ENCODE results near the gene AP3M1.
"Not testable (repeated sequence)": the region's sequence is repeated elsewhere in the genome, so short reads cannot be mapped to it uniquely, and the experiment has no call there.

Gene AP3M1

DNA sequence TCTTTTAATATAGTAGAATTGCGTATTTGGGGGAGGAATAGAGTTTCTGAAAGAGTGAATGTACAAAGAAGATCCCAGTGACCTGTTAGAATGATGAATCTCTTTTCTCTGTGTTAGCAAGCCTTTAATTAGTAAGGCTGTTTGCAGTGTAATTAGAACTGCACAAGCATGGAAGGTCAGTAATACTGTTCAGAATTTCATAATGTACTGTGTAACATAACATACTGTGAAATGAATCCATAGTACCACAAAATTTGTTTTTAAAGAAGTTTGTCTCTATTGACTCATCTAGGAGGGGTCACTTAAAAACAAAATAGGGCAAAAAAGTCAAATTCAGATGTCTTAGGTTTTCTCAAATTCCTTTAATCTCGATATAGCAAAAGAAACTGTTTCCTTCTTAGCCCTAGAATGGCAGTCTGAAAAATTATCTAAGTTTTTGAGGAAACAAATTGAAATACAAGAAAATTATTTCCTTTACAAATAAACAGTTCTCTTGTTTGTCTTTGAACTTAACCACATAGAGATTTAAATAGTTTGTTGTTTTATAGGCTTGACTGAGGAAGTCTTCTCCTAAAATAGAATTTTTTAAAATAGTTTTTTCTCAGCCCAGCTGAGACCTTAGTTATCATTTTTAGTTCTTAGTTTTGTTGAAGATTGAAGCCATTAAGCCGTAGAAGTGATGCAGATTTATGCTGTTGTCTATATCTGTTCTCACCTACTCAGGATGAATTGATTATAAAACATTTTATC is 12.9 kb upstream of the AP3M1 start:
- DNase-seq = no peak

DNA sequence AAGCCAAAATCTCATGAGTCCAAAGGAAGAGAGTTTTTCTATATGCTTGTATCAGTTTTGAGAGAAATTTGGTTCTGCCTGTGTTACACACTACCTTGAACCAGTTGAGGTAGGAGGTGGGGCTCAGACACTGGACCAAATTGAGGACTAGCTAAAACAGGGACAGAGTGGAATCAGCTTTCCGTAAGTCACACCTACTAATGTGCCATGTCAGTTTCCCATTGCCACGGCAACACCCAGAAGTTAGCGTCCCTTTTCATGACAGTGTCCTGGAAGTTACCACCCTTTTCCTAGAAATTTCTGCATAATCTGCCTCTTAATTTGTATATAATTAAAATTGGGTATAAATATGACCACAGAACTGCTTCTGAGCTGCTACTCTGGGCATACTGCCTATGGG is 9.4 kb upstream of the AP3M1 start:
- no peak for DNase-seq

DNA sequence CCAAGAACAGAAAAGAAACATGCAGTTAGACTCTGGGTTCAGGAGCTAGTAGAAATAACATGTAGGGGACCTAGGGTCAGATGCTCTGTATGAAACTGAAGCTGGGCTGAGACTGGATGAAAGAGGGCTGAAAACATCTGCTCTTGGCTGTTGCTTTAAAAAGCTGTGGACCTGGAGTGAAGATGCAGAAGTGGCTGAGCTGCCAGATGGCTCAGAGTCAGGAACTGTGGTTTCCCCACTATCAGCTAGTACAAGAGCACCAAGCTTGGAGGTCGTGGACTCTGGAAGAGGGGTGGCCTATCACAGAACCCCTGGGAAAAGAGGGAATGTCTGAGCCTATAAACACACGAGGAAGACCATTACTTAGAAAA is 6.3 kb upstream of the AP3M1 start:
- DNase-seq = no peak

DNA sequence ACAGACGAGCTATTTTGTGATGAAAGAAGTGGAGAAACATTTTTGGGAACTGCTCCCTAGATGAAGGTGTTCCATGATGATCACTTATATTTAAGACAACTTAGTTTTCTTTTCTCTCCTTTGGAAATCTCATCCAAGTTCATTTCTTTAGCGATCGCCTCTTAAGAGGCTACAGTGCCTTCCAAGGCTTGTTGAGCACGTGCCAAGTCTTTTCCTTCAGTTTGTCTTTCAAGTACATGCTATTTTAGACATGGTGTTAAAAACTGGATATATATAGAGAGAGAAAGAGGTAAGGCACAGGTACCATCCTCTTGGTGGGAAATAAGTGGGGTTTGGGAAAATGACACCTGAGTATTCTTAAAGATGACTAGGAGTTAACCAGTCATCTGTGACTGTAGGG is 3.0 kb upstream of the AP3M1 start:
- no peak for DNase-seq

DNA sequence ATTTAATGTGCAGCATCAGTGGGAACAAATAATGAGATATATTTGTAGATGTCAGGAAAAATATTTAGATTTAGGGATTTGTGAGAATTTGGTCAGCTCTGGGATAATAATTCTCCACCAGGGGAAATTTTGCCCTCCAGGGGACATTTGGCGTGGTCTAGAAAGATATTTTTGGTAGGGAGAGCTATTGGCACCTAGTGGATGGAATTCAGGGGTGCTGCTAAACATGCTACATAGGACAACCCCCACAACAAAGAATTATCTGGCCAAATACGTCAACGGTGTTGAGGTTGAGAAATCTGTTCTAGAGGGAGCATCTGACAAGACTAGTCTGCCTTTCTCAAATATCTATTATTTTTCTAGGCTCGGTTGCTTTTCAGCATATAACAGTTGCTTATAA is 2.5 kb upstream of the AP3M1 start:
- no peak for DNase-seq

DNA sequence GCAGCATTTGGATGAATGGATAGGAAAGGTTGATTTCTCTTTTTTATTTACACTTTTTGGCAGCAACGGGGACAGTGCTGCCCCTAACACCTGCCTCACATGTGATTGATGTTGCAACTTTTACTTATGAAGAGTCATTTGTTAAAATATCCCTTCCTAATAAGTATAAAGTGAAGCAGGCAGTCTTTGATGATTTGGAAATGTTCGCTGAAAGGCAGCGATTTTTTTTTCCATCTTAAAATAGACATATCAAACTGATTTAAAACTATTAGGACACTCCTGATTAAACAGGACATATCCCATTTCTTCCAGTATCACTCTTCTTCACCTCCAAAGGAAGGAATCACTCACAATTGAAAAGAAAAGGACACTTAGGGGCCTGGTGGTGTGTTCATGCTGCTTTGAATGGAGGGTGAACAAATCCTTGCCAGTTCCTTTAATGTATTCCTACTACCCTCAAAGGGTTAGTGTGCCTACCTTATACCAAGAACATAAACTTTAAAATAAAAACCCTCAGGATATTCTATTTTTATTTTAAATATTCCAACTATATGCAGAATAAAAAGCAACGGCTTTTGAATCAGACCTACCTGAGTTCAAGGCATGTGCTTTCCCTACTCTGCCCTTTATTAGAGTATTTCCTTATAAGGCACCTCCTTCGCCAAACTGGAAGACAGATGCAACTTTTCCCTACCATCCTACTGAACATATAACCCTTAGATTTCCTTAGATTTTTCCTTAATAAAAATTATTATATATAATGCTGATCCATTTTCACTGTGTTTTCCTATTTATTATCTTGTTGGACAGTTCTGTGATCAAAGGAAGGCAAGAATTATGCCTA is 1.5 kb upstream of the AP3M1 start:
- DNase-seq = no peak

DNA sequence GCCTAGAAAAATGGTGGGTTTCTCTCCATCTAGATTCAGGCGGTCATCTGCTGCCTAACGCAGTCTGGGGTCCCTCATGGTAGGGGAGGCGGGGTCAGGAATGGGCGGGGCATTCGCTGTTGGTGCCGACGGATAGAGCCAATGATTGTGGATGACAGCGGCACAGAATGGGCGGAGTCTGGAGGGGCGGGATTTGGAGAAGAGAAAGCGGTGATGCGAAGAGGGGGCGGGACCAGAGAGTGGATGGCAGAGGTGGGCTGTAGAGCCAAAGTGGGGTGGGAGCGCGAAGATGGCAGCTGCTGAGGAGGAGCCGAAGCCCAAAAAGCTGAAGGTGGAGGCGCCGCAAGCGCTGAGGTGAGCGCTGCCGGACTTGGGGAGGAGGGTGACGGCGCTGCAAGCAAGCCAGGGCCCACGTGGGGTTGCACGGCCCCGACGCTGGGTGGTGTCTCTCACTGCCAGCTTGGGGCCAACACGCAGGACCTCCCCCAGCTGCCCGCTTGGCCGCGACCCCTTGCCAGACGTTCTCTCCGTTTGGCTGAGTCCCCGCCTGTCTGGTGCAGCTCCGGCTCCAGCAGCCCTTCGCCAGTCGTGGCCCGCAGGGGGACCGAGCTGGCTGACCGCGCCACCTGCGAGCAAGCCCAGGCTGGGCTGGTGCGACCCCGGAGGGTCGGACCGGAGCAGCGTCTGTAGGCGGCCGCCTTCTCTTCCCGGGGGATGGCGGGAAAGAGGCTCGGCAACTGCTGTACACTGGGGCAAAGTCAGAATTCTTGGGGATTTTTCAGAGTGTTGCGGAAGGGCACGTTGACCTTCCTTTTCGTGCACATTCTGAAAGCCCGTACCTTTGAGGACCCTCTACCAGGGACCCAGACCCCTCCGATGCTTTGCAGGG is 606 bp upstream of the AP3M1 start, which contains the start of gene ADK:
ADK (plus strand) TSS at position 232 of the 889 bp plus-strand sequence; CDS start at position 290, 58 bp downstream.
- peak; percentile 99 for DNase-seq

DNA sequence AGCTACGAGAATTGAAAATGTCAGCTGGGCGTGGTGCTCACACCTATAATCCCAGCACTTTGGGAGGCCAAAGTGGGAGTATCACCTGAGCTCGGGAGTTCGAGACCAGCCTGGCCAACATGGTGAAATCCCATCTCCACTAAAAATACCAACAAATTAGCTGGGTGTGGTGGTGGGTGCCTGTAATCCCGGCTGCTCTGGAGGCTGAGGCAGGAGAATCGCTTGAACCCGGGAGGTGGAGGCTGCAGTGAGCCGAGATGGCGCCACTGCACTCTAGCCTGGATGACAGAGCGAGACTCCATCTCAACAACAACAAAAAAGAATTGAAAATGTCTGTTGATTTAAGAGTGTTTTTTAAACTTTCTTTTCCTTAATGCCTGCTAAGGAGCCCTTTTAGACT is 3.6 kb downstream of the AP3M1 start:
- not testable (repeated sequence) for DNase-seq

DNA sequence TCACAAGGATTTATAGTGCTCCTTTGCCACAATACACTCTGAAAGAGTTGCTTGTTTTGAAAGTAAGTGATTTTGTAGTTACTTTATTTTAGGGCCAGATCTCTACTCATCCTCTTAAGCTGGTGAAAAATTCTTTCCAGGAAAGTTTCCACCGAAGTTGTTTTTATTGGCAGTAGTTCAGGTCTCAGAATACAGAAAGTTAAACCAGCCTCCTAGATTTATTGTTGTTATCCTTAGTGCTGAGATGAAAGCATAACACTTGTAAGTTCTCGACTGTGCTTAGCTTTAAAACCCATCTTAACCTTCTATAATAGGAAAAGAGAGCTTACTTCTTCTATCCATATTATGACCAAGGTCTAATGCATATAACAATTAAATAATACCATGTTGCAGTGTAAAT is 5.5 kb downstream of the AP3M1 start:
- no peak for DNase-seq

DNA sequence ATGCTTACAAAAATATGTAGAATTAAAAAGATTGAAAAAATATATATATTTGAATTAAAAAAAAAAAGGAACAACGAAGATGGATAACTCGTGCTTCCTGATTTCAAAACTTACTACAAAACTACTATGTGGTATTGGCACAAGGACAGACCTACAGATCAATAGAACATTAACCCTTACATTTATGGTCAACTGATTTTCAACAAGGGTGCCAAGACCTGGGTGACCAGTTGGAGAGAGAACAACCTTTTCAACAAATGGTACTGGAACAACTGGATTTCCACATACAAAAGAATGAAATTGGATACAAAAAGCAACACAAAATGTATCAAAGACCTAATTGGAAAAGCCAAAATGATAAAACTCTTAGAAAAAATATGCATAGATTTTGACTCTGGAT is 10.1 kb downstream of the AP3M1 start:
- no peak for DNase-seq

DNA sequence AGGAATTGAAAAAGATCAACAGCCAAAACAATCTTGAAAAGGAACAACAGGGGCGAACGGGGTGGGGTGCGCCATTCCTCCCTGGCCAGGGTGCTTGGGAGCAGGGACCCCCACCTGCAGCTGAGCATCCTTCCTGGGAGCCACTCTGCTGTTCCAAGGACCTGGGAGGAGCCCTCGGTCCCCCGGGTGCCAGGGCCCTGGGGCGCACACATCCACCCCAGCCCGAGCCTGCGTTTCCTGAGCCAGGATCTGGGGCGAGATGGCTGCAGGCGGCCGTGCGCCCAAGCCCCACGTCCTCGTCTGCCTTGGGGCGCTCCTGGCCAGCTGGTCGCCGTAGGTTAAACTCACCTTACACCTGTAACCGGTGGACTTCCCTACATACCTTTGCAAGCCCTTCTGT is 10.6 kb downstream of the AP3M1 start:
- no peak for DNase-seq

DNA sequence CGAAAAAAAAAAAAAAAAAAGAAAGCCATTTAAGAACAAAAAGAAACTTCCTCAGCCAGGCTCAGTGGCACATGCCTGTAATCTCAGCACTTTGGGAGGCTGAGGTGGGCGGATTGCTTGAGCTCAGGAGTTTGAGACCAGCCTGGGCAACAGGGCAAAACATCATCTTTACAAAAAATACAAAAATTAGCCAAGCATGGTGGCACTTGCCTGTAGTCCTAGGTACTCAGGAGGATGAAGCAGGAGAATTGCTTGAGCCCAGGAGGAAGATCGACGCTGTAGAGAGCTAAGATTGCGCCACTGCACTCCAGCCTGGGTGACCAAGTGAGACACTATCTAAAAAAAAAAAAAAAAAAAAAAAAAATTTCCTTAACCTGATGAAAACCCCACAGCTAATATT is 12.0 kb downstream of the AP3M1 start:
- DNase-seq = not testable (repeated sequence)

DNA sequence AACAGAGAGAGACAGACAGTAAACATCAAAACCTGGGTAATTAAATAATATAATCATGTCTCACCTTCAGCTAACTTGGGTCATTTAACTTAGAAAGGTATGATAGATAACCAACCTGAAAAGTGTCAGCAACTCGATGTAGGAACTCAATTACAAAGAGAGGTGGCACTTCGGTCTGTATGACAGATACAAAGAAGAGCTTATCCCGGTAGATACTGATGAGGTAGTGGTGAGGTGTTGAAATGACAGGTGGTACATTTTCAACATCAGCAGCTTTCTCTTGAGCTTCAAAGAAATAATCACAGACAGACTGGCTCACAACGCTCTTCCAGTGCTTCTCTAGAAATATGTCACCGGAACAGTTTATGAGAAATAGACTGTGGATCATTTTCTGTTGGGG is 12.6 kb downstream of the AP3M1 start:
- DNase-seq = no peak

DNA sequence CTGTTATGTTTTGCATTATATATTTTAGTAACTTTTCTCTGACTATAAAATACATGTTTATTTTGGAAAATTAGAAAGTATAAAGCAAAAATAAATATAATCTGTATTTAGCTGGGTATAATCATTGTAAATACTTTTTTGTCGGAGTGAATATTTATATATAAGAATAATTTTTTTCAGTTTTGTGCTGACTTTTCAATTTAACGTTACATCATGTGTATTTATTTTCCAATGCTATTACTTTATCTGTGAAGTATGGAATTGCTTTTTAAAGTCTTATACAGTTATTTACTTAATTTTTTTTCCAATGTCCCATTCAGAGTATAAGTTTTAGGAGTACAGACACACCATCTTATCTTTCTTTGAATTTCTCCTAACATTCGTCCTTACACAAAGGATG is 15.2 kb downstream of the AP3M1 start:
- DNase-seq = no peak

DNA sequence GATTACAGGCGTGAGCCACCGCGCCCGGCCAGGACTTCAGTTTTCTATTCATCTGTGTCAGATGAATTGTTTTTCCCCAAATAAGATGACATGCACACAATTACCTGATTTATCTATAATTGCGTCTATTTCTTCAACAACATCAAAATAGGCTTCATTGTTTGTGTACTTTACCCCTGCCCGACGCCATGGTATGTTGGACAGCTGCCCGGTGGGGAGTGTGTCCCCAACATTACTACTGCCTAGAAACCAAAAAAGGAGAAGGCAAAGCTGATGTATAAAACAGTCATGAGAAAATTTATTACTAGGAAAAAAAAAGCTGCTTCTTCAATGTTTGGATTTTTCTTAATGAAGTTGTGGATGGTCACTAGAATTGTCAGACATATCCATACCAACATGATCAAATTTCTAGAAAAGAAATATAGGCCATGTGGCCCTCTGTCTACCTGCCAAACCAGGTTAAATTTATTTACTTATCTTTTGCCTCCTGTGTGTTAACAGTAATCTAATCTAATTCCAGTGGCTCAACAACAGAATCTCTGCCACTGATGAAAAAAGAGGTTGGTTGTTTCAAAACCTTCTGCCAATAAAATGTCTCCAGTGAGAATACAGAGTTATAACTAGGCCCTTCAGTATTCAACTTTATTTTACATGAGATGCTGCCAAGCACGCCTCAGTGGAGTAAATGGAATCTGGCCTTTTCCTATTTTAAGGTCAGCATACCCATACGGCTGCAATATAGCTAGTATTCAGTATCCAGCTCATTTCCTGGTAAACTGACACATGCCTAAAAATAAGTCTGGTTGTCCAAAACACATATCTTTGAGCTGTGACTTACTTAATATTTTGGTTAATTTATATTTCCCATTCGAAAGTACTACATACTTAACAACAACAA is 16.5 kb downstream of the AP3M1 start:
- DNase-seq = no peak

DNA sequence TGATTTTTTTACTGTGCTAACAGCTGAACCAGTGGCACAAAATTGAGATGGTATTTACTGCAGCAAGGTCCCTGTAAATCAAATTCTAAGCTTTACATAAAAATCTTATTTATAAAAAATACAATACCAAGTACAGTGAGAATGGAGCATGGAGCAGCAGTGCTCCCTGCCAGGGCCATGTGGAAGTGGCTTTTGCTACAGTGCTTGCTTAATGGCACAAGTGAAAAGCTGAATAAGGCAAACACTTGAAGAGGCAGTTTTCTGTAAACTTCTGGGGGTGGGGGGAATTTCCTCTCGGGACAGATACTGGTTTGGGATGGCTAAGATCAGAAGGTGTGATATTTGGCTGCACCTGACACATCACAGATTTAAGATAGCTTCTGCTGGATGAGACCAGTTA is 27.5 kb downstream of the AP3M1 start:
- no peak for DNase-seq

DNA sequence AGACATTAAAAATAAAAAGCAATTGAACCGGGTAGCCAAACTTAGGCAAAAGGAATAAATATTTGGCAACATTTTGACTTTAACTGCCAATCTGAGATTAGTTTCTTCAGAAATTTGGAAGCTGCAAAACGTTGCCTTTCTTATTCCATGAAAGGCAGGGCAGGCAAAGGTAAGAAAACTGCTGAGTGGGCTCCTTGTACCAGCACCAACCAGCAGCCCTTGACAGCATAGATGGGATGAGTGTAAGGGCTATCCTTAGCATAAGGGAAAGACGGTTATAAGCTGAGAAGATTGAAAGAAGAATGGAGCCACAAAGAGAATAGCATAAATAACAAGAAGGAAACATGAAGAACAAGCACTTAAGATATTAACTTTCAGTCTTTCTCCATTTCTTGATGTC is 28.6 kb downstream of the AP3M1 start:
- DNase-seq = no peak

DNA sequence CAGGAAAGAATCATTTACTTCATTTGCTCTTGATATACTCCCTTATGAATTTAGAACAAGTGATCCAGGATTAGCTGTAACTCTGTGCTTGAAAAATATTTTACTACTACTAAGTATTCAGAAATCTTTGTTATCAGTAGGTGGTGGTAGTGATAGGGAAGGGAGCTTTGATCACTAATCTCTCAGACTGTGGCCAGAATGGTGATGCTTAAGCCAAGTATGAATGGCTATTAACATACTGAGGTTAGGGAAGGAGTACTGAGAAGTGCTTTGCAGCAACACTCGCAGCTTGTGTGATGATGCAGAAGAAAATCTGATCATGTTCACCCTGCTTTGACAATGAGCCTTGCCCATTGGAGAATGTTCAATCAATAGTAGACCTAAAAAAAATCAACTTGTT is 29.3 kb downstream of the AP3M1 start:
- DNase-seq = no peak

DNA sequence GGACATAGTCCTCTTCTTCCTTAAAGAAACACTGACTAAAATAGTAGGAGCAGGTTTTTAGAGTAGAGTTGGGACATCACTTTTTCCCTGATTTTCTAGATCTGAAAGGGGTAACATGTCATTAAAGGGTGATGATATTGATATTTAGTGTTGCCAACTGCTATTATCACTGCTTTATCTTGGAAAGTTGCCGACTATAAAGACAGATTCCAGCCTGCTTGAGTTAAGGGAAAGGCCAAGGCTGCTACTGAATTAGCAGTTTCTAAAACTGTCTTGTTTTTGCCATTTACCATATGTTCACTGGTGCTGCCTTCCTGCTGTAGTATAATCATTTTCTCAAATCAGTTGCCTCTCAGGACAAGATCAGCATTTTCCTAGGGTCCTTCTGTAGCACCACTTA is 29.7 kb downstream of the AP3M1 start:
- no peak for DNase-seq

DNA sequence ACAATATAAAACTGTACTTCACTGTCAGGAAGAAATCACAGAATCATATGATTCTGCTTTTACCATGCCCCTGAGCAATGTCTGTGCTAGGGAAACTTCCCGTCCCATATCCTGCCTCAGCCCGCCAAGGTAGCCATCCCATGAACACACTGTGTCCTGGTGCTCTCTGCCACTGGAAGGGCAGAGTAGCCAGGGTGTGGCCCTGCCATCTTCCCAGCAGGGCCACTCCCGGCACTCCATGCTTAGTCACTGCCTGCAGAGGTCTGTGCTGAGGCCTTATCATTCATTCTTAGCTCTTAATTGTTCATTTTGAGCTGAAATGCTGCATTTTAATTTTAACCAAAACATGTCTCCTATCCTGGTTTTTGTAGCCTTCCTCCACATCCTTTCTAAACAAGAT is 31.8 kb downstream of the AP3M1 start:
- DNase-seq = no peak

DNA sequence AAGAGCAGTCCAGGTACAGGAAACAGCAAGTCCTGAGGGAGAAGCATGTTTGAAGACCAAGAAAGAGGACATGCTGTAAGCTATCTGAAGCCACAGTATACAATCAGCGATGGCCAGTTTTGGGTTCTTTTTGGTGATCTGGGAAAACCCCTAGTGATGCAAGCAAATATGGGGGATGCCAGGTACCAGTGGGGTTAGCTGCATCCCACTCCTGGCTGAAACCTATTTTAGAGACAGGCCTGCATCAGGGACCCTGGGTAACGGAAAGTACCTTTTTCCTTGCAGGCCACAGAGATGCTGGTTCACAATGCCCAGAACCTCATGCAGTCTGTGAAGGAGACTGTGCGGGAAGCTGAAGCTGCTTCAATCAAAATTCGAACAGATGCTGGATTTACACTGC is 32.9 kb downstream of the AP3M1 start:
- no peak for DNase-seq

DNA sequence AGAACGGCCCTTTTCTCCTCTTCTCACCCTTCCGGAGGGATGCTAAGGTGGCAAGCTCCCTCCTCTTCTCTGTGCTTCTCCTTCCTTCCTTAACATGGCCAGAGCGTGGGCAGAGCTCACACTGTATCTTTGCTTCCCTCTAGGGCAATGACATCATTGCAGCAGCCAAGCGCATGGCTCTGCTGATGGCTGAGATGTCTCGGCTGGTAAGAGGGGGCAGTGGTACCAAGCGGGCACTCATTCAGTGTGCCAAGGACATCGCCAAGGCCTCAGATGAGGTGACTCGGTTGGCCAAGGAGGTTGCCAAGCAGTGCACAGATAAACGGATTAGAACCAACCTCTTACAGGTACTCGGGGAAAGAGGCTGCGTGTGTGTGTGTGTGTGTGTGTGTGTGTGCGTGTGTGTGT is 36.6 kb downstream of the AP3M1 start:
- no peak for DNase-seq
